ENCODE results near the gene LYZL4.

LYZL4 gene

GRCh38 chr3:42440924-42441323 is 30.5 kb upstream of the LYZL4 start:
- Histone ChIP-seq H3K79me2 (ENCODE audit: insufficient read depth, low read length) (no peaks in the 10 kb centered on the region), H3K9ac (ENCODE audit: low read length) (no peak overlapping the region), H2AFZ (ENCODE audit: low read depth, low read length, severe bottlenecking) (no peak overlapping the region), H4K20me1 (ENCODE audit: low read depth, low read length) (no peaks in the 10 kb centered on the region), H3K4me3 (ENCODE audit: insufficient read depth, low read length, poor library complexity, severe bottlenecking) (no peak overlapping the region), H3F3A (ENCODE audit: insufficient read depth) (no peaks in the 10 kb centered on the region), H3K4me2 (ENCODE audit: low read depth, low read length, poor library complexity, severe bottlenecking) (no peak overlapping the region), H3K9me2 (replicated peaks; ENCODE audit: insufficient read depth, low read length) (no peaks in the 10 kb centered on the region), H3K9me3 (ENCODE audit: insufficient read depth, low read length) (no peaks in the 10 kb centered on the region), H3K27me3 (ENCODE audit: low read length) (no peaks in the 10 kb centered on the region), H3K36me3 (ENCODE audit: low read length) (no peaks in the 10 kb centered on the region), H3K27ac (ENCODE audit: low read depth, low read length) (no peak overlapping the region)
- TF ChIP-seq EZH2phosphoT487 (conservative IDR thresholded peaks at IDR 0.05; ENCODE audit: low read length): no peak
- TF ChIP-seq, protein P1, sequence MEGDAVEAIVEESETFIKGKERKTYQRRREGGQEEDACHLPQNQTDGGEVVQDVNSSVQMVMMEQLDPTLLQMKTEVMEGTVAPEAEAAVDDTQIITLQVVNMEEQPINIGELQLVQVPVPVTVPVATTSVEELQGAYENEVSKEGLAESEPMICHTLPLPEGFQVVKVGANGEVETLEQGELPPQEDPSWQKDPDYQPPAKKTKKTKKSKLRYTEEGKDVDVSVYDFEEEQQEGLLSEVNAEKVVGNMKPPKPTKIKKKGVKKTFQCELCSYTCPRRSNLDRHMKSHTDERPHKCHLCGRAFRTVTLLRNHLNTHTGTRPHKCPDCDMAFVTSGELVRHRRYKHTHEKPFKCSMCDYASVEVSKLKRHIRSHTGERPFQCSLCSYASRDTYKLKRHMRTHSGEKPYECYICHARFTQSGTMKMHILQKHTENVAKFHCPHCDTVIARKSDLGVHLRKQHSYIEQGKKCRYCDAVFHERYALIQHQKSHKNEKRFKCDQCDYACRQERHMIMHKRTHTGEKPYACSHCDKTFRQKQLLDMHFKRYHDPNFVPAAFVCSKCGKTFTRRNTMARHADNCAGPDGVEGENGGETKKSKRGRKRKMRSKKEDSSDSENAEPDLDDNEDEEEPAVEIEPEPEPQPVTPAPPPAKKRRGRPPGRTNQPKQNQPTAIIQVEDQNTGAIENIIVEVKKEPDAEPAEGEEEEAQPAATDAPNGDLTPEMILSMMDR (IDR thresholded peaks at IDR 0.05; ENCODE audit: insufficient read depth, low read length, poor library complexity, severe bottlenecking): no peak

GRCh38 chr3:42439261-42440115 is 29.1 kb upstream of the LYZL4 start:
- H3F3A ChIP-seq (ENCODE audit: insufficient read depth): no peaks in the 10 kb centered on the region
- no peaks in the 10 kb centered on the region for H3K36me3 ChIP-seq (ENCODE audit: low read length)
- no peaks in the 10 kb centered on the region for H3K79me2 ChIP-seq (ENCODE audit: insufficient read depth, low read length)
- H3K27me3 ChIP-seq (ENCODE audit: low read length): no peaks in the 10 kb centered on the region
- no peaks in the 10 kb centered on the region for H4K20me1 ChIP-seq (ENCODE audit: low read depth, low read length)
- no peak overlapping the region for H3K4me3 ChIP-seq (ENCODE audit: insufficient read depth, low read length, poor library complexity, severe bottlenecking)
- H3K9me2 ChIP-seq (replicated peaks; ENCODE audit: insufficient read depth, low read length): no peaks in the 10 kb centered on the region
- no peak overlapping the region for H3K27ac ChIP-seq (ENCODE audit: low read depth, low read length)
- no peak overlapping the region for H3K4me2 ChIP-seq (ENCODE audit: low read depth, low read length, poor library complexity, severe bottlenecking)
- TF ChIP-seq, protein P1 (IDR thresholded peaks at IDR 0.05; ENCODE audit: insufficient read depth, low read length, poor library complexity, severe bottlenecking): no peak
- TF ChIP-seq EZH2phosphoT487 (conservative IDR thresholded peaks at IDR 0.05; ENCODE audit: low read length): no peak
- H2AFZ ChIP-seq (ENCODE audit: low read depth, low read length, severe bottlenecking): no peak overlapping the region
- no peak overlapping the region for H3K9ac ChIP-seq (ENCODE audit: low read length)
- no peaks in the 10 kb centered on the region for H3K9me3 ChIP-seq (ENCODE audit: insufficient read depth, low read length)

DNA sequence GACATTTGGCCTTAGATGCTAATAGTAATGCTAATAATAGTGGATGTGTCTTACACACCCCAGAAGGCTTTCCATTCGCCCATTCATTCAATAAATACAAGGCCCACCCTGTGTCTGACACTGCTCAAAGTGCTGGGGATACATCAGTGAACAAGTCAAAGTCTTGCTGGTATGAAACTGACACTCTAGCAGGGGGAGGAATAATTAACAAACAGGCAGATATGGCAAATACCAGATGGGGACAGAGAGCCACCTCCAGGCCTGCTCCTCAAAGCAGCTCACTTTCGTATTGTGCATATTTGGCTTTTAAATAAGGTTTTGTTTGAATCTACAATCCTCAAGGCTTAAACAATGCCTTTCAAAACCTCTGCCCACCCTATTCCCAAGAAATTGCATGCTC is 28.3 kb upstream of the LYZL4 start:
- no peak overlapping the region for H2AFZ ChIP-seq (ENCODE audit: low read depth, low read length, severe bottlenecking)
- H3K36me3 ChIP-seq (ENCODE audit: low read length): no peaks in the 10 kb centered on the region
- no peak for TF ChIP-seq EZH2phosphoT487 (conservative IDR thresholded peaks at IDR 0.05; ENCODE audit: low read length)
- TF ChIP-seq, protein P1 (IDR thresholded peaks at IDR 0.05; ENCODE audit: insufficient read depth, low read length, poor library complexity, severe bottlenecking): no peak
- no peak overlapping the region for H3K4me3 ChIP-seq (ENCODE audit: insufficient read depth, low read length, poor library complexity, severe bottlenecking)
- H4K20me1 ChIP-seq (ENCODE audit: low read depth, low read length): no peaks in the 10 kb centered on the region
- no peaks in the 10 kb centered on the region for H3K79me2 ChIP-seq (ENCODE audit: insufficient read depth, low read length)
- no peaks in the 10 kb centered on the region for H3K9me3 ChIP-seq (ENCODE audit: insufficient read depth, low read length)
- no peak overlapping the region for H3K27ac ChIP-seq (ENCODE audit: low read depth, low read length)
- H3K27me3 ChIP-seq (ENCODE audit: low read length): no peaks in the 10 kb centered on the region
- H3K9ac ChIP-seq (ENCODE audit: low read length): no peak overlapping the region
- no peaks in the 10 kb centered on the region for H3F3A ChIP-seq (ENCODE audit: insufficient read depth)
- H3K9me2 ChIP-seq (replicated peaks; ENCODE audit: insufficient read depth, low read length): no peaks in the 10 kb centered on the region
- H3K4me2 ChIP-seq (ENCODE audit: low read depth, low read length, poor library complexity, severe bottlenecking): no peak overlapping the region

All from SU-DHL-6 (cell line).